ENCODE data around the gene SMC1B. TPM values are rescaled to one million over a fixed set of nuclear protein-coding genes. Genes with fewer than 3 reads are reported as not detected.

Gene SMC1B
- polyA plus RNA-seq, 4 donors: 0.04 to 0.35 TPM; not detected in 2

GRCh38 chr22:45455621-45456020 lies 42.2 kb upstream of the SMC1B start:
- H3K27me3 ChIP-seq (ENCODE audit: control insufficient read depth in 3 of 3, insufficient read depth in 3 of 3, low read length in 3 of 3): no peaks in the 10 kb centered on the region
- DNase-seq (no peak), FAIRE-seq (no peak)
- 79 to 91% (median 83%) methylated on average over 4 of the region's 4 CpGs for WGBS, 3 donors
- no peak overlapping the region for H3K4me3 ChIP-seq (ENCODE audit: low read depth in 1 of 3, low read length in 3 of 3)
- H3K27ac ChIP-seq (ENCODE audit: low read depth in 1 of 3, low read length in 2 of 3): no peak overlapping the region
- H3K9me3 ChIP-seq (ENCODE audit: control insufficient read depth in 2 of 2, insufficient read depth in 1 of 2, low read depth in 1 of 2, low read length in 1 of 2): no peaks in the 10 kb centered on the region
- H3K36me3 ChIP-seq (ENCODE audit: control insufficient read depth in 3 of 3, insufficient read depth in 2 of 3, low read depth in 1 of 3, low read length in 3 of 3): no peaks in the 10 kb centered on the region
- no peaks in the 10 kb centered on the region for H3K4me1 ChIP-seq (ENCODE audit: control insufficient read depth in 3 of 3, insufficient read depth in 2 of 3, low read depth in 1 of 3, low read length in 2 of 3)

- no peaks in the 10 kb centered on the region for H3K36me3 ChIP-seq (ENCODE audit: control insufficient read depth in 3 of 3, insufficient read depth in 2 of 3, low read depth in 1 of 3, low read length in 3 of 3)
- DNase-seq: no peak
- no peaks in the 10 kb centered on the region for H3K4me1 ChIP-seq (ENCODE audit: control insufficient read depth in 3 of 3, insufficient read depth in 2 of 3, low read depth in 1 of 3, low read length in 2 of 3)
- H3K27ac ChIP-seq (ENCODE audit: low read depth in 1 of 3, low read length in 2 of 3): no peak overlapping the region
- H3K4me3 ChIP-seq (ENCODE audit: low read depth in 1 of 3, low read length in 3 of 3): no peak overlapping the region
- no peaks in the 10 kb centered on the region for H3K9me3 ChIP-seq (ENCODE audit: control insufficient read depth in 2 of 2, insufficient read depth in 1 of 2, low read depth in 1 of 2, low read length in 1 of 2)
- no peaks in the 10 kb centered on the region for H3K27me3 ChIP-seq (ENCODE audit: control insufficient read depth in 3 of 3, insufficient read depth in 3 of 3, low read length in 3 of 3)
- no peak for FAIRE-seq
- 81 to 84% (median 83%) methylated on average over 14 of the region's 14 CpGs for WGBS, 3 donors
Measured at GRCh38 chr22:45455212-45455611, 41.8 kb upstream of the SMC1B start.

- no peak overlapping the region for H3K4me3 ChIP-seq (ENCODE audit: low read depth in 1 of 3, low read length in 3 of 3)
- FAIRE-seq (no peak), DNase-seq (no peak)
- H3K4me1 ChIP-seq (ENCODE audit: control insufficient read depth in 3 of 3, insufficient read depth in 2 of 3, low read depth in 1 of 3, low read length in 2 of 3): no peaks in the 10 kb centered on the region
- no peaks in the 10 kb centered on the region for H3K36me3 ChIP-seq (ENCODE audit: control insufficient read depth in 3 of 3, insufficient read depth in 2 of 3, low read depth in 1 of 3, low read length in 3 of 3)
- no peaks in the 10 kb centered on the region for H3K27me3 ChIP-seq (ENCODE audit: control insufficient read depth in 3 of 3, insufficient read depth in 3 of 3, low read length in 3 of 3)
- 66 to 79% (median 71%) methylated on average over 4 of the region's 4 CpGs for WGBS, 3 donors
- H3K9me3 ChIP-seq (ENCODE audit: control insufficient read depth in 2 of 2, insufficient read depth in 1 of 2, low read depth in 1 of 2, low read length in 1 of 2): no peaks in the 10 kb centered on the region
- no peak overlapping the region for H3K27ac ChIP-seq (ENCODE audit: low read depth in 1 of 3, low read length in 2 of 3)
Measured at GRCh38 chr22:45454275-45454674, 40.9 kb upstream of the SMC1B start.

GRCh38 chr22:45453764-45454163 lies 40.4 kb upstream of the SMC1B start:
- no peak for DNase-seq
- no peaks in the 10 kb centered on the region for H3K36me3 ChIP-seq (ENCODE audit: control insufficient read depth in 3 of 3, insufficient read depth in 2 of 3, low read depth in 1 of 3, low read length in 3 of 3)

GRCh38 chr22:45452565-45453379 lies 39.4 kb upstream of the SMC1B start:
- FAIRE-seq: no peak
- H3K36me3 ChIP-seq (ENCODE audit: control insufficient read depth in 3 of 3, insufficient read depth in 2 of 3, low read depth in 1 of 3, low read length in 3 of 3): no peaks in the 10 kb centered on the region
- no peaks in the 10 kb centered on the region for H3K4me1 ChIP-seq (ENCODE audit: control insufficient read depth in 3 of 3, insufficient read depth in 2 of 3, low read depth in 1 of 3, low read length in 2 of 3)
- H3K4me3 ChIP-seq (ENCODE audit: low read depth in 1 of 3, low read length in 3 of 3): no peak overlapping the region
- 60 to 68% (median 64%) methylated on average over 8 of the region's 8 CpGs for WGBS, 3 donors
- no peak for DNase-seq
- H3K27me3 ChIP-seq (ENCODE audit: control insufficient read depth in 3 of 3, insufficient read depth in 3 of 3, low read length in 3 of 3): no peaks in the 10 kb centered on the region
- no peaks in the 10 kb centered on the region for H3K9me3 ChIP-seq (ENCODE audit: control insufficient read depth in 2 of 2, insufficient read depth in 1 of 2, low read depth in 1 of 2, low read length in 1 of 2)
- peak overlapping the region in 1 of 3 donors; percentile 32 for H3K27ac ChIP-seq (ENCODE audit: low read depth in 1 of 3, low read length in 2 of 3)

More at GRCh38 chr22:45453764-45454163, 40.4 kb upstream of the SMC1B start:
- FAIRE-seq: no peak
- H3K27me3 ChIP-seq (ENCODE audit: control insufficient read depth in 3 of 3, insufficient read depth in 3 of 3, low read length in 3 of 3): no peaks in the 10 kb centered on the region
- H3K9me3 ChIP-seq (ENCODE audit: control insufficient read depth in 2 of 2, insufficient read depth in 1 of 2, low read depth in 1 of 2, low read length in 1 of 2): no peaks in the 10 kb centered on the region
- H3K4me3 ChIP-seq (ENCODE audit: low read depth in 1 of 3, low read length in 3 of 3): no peak overlapping the region
- 88 to 96% (median 90%) methylated on average over 6 of the region's 6 CpGs for WGBS, 3 donors
- no peak overlapping the region for H3K27ac ChIP-seq (ENCODE audit: low read depth in 1 of 3, low read length in 2 of 3)
- no peaks in the 10 kb centered on the region for H3K4me1 ChIP-seq (ENCODE audit: control insufficient read depth in 3 of 3, insufficient read depth in 2 of 3, low read depth in 1 of 3, low read length in 2 of 3)

GRCh38 chr22:45451972-45452371 lies 38.6 kb upstream of the SMC1B start:
- H3K36me3 ChIP-seq (ENCODE audit: control insufficient read depth in 3 of 3, insufficient read depth in 2 of 3, low read depth in 1 of 3, low read length in 3 of 3): no peaks in the 10 kb centered on the region

GRCh38 chr22:45450921-45451651 lies 37.7 kb upstream of the SMC1B start:
- no peak for DNase-seq
- FAIRE-seq: no peak
- peak overlapping the region in 2 of 3 donors; percentile 32 to 58 for H3K27ac ChIP-seq (ENCODE audit: low read depth in 1 of 3, low read length in 2 of 3)
- no peaks in the 10 kb centered on the region for H3K4me1 ChIP-seq (ENCODE audit: control insufficient read depth in 3 of 3, insufficient read depth in 2 of 3, low read depth in 1 of 3, low read length in 2 of 3)
- WGBS, 3 donors: 63 to 80% (median 67%) methylated on average over 12 of the region's 12 CpGs
- no peak overlapping the region for H3K4me3 ChIP-seq (ENCODE audit: low read depth in 1 of 3, low read length in 3 of 3)
- no peaks in the 10 kb centered on the region for H3K36me3 ChIP-seq (ENCODE audit: control insufficient read depth in 3 of 3, insufficient read depth in 2 of 3, low read depth in 1 of 3, low read length in 3 of 3)
- H3K9me3 ChIP-seq (ENCODE audit: control insufficient read depth in 2 of 2, insufficient read depth in 1 of 2, low read depth in 1 of 2, low read length in 1 of 2): no peaks in the 10 kb centered on the region
- H3K27me3 ChIP-seq (ENCODE audit: control insufficient read depth in 3 of 3, insufficient read depth in 3 of 3, low read length in 3 of 3): no peaks in the 10 kb centered on the region

More at GRCh38 chr22:45451972-45452371, 38.6 kb upstream of the SMC1B start:
- no peak overlapping the region for H3K4me3 ChIP-seq (ENCODE audit: low read depth in 1 of 3, low read length in 3 of 3)
- FAIRE-seq: no peak
- no peaks in the 10 kb centered on the region for H3K27me3 ChIP-seq (ENCODE audit: control insufficient read depth in 3 of 3, insufficient read depth in 3 of 3, low read length in 3 of 3)
- H3K27ac ChIP-seq (ENCODE audit: low read depth in 1 of 3, low read length in 2 of 3): no peak overlapping the region
- WGBS, 3 donors: 80 to 81% (median 80%) methylated on average over 6 of the region's 6 CpGs
- DNase-seq: no peak
- no peaks in the 10 kb centered on the region for H3K4me1 ChIP-seq (ENCODE audit: control insufficient read depth in 3 of 3, insufficient read depth in 2 of 3, low read depth in 1 of 3, low read length in 2 of 3)
- no peaks in the 10 kb centered on the region for H3K9me3 ChIP-seq (ENCODE audit: control insufficient read depth in 2 of 2, insufficient read depth in 1 of 2, low read depth in 1 of 2, low read length in 1 of 2)

- Histone ChIP-seq H3K27ac (ENCODE audit: low read depth in 1 of 3, low read length in 2 of 3) (peak overlapping the region in 1 of 3 donors; percentile 58), H3K36me3 (ENCODE audit: control insufficient read depth in 3 of 3, insufficient read depth in 2 of 3, low read depth in 1 of 3, low read length in 3 of 3) (no peaks in the 10 kb centered on the region), H3K4me3 (ENCODE audit: low read depth in 1 of 3, low read length in 3 of 3) (no peak overlapping the region), H3K4me1 (ENCODE audit: control insufficient read depth in 3 of 3, insufficient read depth in 2 of 3, low read depth in 1 of 3, low read length in 2 of 3) (no peaks in the 10 kb centered on the region), H3K27me3 (ENCODE audit: control insufficient read depth in 3 of 3, insufficient read depth in 3 of 3, low read length in 3 of 3) (peaks cover 0 to 2% (median 0%) of the 10 kb centered on the region in 3 donors), H3K9me3 (ENCODE audit: control insufficient read depth in 2 of 2, insufficient read depth in 1 of 2, low read depth in 1 of 2, low read length in 1 of 2) (no peaks in the 10 kb centered on the region)
- WGBS, 3 donors: 81 to 90% (median 89%) methylated on average over 16 of the region's 16 CpGs
- FAIRE-seq (no peak), DNase-seq (no peak)
Measured at GRCh38 chr22:45450101-45450785, 36.8 kb upstream of the SMC1B start.

All from small intestine (tissue), 7 donors.